Measurements from ENCODE around the gene ALPL. TPM values are rescaled to one million over a fixed set of nuclear protein-coding genes. Genes with fewer than 3 reads are reported as not detected.

ALPL gene
- polyA plus RNA-seq, 2 of the 4 experiments (the other 2 are of a cell fraction), result 0.06 to 0.31 TPM

DNA sequence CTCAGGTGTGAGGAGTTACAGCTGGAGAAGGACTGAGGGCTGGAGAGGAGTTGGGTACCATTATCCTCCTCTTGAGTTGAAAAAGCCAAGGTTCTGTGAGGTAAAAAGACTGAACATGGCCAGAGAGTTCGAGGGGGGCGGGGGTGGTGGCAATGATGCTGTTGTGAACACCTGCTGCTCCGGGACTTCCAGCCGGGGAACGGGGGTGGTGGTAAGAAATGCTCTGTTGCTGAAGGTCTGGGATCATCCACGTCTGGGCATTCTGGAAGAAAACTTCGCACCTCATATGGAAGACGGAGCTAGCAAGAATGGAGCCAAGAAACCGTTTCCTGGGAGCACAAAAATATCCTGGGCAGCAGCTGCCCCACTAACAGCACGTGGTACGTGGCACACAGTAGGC is 20.1 kb upstream of the ALPL start:
- Histone ChIP-seq H3K9me3 (no peaks in the 10 kb centered on the region), H3K4me3 (no peak overlapping the region), H3K27ac (no peak overlapping the region), H3K4me1 (no peaks in the 10 kb centered on the region), H3K4me2 (no peak overlapping the region)
- DNase-seq (ENCODE audit: low read depth in 1 of 2, low spot score in 1 of 2) (no peak), FAIRE-seq (no peak), ATAC-seq (no peak)
- ChIA-PET POLR2A (no interaction called here), CTCF (interaction anchor here (1.7 to 2.8 kb wide), 3 partner anchors 20 to 121 kb away, joined by 5 to 9 read pairs (median 8); partner anchors contain the start of gene ALPL)
- no peak for TF ChIP-seq FOXS1 (CRISPR knock-in tag; IDR thresholded peaks at IDR 0.05)
- TF ChIP-seq, protein P1, sequence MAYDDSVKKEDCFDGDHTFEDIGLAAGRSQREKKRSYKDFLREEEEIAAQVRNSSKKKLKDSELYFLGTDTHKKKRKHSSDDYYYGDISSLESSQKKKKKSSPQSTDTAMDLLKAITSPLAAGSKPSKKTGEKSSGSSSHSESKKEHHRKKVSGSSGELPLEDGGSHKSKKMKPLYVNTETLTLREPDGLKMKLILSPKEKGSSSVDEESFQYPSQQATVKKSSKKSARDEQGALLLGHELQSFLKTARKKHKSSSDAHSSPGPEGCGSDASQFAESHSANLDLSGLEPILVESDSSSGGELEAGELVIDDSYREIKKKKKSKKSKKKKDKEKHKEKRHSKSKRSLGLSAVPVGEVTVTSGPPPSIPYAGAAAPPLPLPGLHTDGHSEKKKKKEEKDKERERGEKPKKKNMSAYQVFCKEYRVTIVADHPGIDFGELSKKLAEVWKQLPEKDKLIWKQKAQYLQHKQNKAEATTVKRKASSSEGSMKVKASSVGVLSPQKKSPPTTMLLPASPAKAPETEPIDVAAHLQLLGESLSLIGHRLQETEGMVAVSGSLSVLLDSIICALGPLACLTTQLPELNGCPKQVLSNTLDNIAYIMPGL (CRISPR knock-in tag; IDR thresholded peaks at IDR 0.05; ENCODE audit: borderline replicate concordance), result no peak
- TF ChIP-seq POLR2A (IDR thresholded peaks at IDR 0.05; ENCODE audit: low read length), result no peak
- TF ChIP-seq, protein P2, sequence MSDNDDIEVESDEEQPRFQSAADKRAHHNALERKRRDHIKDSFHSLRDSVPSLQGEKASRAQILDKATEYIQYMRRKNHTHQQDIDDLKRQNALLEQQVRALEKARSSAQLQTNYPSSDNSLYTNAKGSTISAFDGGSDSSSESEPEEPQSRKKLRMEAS (IDR thresholded peaks at IDR 0.05), result no peak
- no peak for TF ChIP-seq ZC3H11A (IDR thresholded peaks at IDR 0.05)
- no peak for TF ChIP-seq HEYL (CRISPR knock-in tag; IDR thresholded peaks at IDR 0.05)
- no peak for TF ChIP-seq TFCP2L1 (CRISPR knock-in tag; IDR thresholded peaks at IDR 0.05)
- no peak for TF ChIP-seq JUNB (IDR thresholded peaks at IDR 0.05)
- TF ChIP-seq KDM1A (IDR thresholded peaks at IDR 0.05; ENCODE audit: low read depth), result no peak
- TF ChIP-seq NPAS2 (CRISPR knock-in tag; IDR thresholded peaks at IDR 0.05; ENCODE audit: borderline replicate concordance), result no peak
- no peak for TF ChIP-seq JUN (IDR thresholded peaks at IDR 0.05)
- no peak for TF ChIP-seq FOSB (CRISPR knock-in tag; IDR thresholded peaks at IDR 0.05)
- TF ChIP-seq NFE2L2 (conservative IDR thresholded peaks at IDR 0.05; ENCODE audit: low read length), result no peak
- TF ChIP-seq FOSL2 (IDR thresholded peaks at IDR 0.05), result no peak
- no peak for TF ChIP-seq FOSL2 (CRISPR knock-in tag; IDR thresholded peaks at IDR 0.05)
- WGBS (ENCODE audit: missing lambda C conversion rate), result 83% methylated on average over 11 of the region's 11 CpGs

DNA sequence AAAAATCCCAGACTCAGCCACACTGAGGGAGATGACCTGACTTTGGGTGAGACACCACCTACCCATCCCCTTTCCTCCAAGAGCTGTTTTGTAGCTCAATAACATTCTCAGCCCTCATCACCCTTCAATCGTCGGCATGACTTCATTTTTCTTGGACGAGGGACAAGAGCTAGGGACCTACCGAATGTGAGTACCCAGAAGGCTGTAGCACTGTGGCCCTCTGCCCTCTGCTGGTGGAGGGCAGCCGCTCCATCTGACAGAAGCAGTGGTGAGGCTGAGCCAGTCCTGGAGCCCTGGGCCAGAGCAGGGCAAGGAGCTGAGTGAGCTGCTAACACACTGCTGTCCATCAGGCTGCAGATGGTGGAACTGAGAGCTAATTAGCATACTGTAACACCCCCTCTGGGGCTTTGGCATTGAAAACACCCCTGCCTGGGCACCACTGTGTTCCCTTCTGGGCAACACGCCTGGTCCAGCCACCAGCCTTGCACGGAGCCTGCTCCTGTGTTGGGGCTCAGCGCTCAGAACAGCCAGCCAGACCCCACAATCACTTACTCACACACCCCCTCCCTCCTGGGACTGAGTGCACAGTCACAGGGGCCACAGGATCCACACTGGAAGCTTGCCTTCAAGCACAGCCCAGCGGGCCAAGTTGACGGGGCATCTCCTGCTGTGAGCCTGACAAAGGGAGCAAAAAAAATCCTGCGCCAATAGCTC is 18.3 kb upstream of the ALPL start:
- no peak overlapping the region for H3K4me2 ChIP-seq
- CTCF ChIA-PET, result interaction anchor here (0.7 to 4.0 kb wide), 14 partner anchors 9 to 273 kb away, joined by 3 to 50 read pairs (median 4); partner anchors contain the start of gene ALPL
- POLR2A ChIA-PET, result no interaction called here
- no peak overlapping the region for H3K27ac ChIP-seq
- DNase-seq (ENCODE audit: low read depth in 1 of 2, low spot score in 1 of 2) (peak; percentile 55 to 67), FAIRE-seq (no peak), ATAC-seq (peak; percentile 94 to 95)
- WGBS (ENCODE audit: missing lambda C conversion rate), result 33% methylated on average over 4 of the region's 11 CpGs
- no peak overlapping the region for H3K4me3 ChIP-seq
- no peaks in the 10 kb centered on the region for H3K9me3 ChIP-seq
- TF ChIP-seq TP53 (CRISPR knock-in tag; IDR thresholded peaks at IDR 0.05) (no peak), SMC3 (IDR thresholded peaks at IDR 0.05) (peak; percentile 54; the same call in 2 of the 3 replicates), RAD21 (conservative IDR thresholded peaks at IDR 0.05 in 1 of 2, IDR thresholded peaks at IDR 0.05 in 1 of 2) (peak; percentile 52 to 68), JUNB (IDR thresholded peaks at IDR 0.05) (no peak), FOSB (CRISPR knock-in tag; IDR thresholded peaks at IDR 0.05) (no peak), ZSCAN20 (CRISPR knock-in tag; IDR thresholded peaks at IDR 0.05) (no peak)
- TF ChIP-seq, protein P3, sequence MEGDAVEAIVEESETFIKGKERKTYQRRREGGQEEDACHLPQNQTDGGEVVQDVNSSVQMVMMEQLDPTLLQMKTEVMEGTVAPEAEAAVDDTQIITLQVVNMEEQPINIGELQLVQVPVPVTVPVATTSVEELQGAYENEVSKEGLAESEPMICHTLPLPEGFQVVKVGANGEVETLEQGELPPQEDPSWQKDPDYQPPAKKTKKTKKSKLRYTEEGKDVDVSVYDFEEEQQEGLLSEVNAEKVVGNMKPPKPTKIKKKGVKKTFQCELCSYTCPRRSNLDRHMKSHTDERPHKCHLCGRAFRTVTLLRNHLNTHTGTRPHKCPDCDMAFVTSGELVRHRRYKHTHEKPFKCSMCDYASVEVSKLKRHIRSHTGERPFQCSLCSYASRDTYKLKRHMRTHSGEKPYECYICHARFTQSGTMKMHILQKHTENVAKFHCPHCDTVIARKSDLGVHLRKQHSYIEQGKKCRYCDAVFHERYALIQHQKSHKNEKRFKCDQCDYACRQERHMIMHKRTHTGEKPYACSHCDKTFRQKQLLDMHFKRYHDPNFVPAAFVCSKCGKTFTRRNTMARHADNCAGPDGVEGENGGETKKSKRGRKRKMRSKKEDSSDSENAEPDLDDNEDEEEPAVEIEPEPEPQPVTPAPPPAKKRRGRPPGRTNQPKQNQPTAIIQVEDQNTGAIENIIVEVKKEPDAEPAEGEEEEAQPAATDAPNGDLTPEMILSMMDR (IDR thresholded peaks at IDR 0.05), result peak; percentile 41; the same call in 2 of the 3 replicates
- H3K4me1 ChIP-seq, result no peaks in the 10 kb centered on the region

All from A549 (cell line).